NCI-H2196 (cell line): ENCODE data around the gene FRG2B.
"Not testable (repeated sequence)": the region's sequence is repeated elsewhere in the genome, so short reads cannot be mapped to it uniquely, and the experiment has no call there.

ENCODE experiments used
- DNase-seq: peaks from one replicate; lab custom pipeline; 2025; ENCODE audit not compliant: unreplicated experiment; lab: John Stamatoyannopoulos, UW

Gene FRG2B

DNA sequence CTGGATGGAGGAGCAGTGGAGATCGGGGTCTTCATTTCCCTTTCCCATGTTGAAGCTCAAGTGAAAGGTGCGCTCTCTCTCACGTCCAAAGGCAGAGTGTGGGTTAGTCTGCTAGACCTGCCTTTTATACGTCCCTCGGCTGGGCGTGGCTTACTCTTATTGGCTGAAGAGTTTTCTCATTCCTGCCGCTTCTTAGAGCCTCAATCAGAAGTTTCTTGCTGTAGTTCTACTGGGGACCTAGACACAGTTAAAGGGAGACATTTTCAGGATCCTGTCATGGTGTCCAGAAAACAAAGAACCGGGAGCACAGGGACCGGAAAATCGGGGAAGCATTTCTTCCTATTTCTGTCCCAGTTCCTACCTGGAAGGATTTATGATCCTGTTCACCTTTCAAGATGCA is at the start of gene FRG2B:
FRG2B (minus strand) TSS at position 101 of the 400 bp plus-strand sequence; CDS start at position 48, 53 bp downstream.
- DNase-seq: not testable (repeated sequence)

- not testable (repeated sequence) for DNase-seq
These were observed 40.9 kb upstream of the FRG2B start for GRCh38 chr10:133667446-133667845.

DNA sequence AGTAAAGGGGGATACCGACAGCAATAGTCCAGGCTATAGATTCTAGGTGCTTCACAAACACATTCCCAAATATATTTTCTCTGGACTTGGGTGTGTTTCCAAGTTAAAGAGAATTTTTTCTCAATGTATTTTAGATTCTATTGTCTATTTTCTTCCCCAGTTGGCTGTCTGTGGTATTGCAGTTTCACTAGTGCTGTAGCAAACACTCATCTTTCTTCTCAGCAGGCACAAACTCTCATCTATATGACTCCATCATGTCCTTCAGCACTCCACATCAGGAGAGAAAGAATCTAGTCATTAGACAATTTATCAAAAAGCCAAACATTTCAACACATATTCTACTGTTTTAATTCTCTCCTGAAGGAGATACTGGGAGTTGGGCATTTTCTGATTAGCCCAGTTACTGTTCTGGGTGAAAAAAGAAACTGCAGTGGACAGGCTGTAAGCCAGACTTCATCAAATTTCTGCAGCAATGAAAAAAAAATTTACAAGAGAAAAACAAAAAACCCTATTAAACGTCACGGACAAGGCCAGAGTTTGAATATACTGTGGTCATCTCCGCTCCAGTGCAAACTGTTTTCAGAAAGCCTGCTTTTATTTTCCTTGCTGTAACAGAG is 37.1 kb upstream of the FRG2B start:
- not testable (repeated sequence) for DNase-seq

DNA sequence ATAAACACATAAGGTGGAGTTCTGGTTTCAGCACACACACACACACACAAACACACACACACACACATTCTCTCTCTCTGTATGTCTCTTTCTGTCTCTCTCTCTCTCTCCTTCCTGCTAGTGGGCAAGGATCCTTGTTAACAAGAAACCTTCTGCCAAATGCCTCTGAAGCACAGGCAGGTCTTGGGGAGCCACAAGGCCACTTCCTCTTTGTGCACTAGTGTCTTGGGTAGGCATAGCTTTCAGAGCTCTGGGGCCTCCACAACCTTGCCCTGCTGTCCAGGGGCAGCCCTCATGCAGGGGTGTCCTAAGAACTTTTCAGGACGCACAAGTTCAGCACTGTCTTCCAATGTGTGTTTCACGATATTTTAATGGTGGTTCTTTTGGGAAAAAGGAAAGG is 34.5 kb upstream of the FRG2B start:
- not testable (repeated sequence) for DNase-seq

DNA sequence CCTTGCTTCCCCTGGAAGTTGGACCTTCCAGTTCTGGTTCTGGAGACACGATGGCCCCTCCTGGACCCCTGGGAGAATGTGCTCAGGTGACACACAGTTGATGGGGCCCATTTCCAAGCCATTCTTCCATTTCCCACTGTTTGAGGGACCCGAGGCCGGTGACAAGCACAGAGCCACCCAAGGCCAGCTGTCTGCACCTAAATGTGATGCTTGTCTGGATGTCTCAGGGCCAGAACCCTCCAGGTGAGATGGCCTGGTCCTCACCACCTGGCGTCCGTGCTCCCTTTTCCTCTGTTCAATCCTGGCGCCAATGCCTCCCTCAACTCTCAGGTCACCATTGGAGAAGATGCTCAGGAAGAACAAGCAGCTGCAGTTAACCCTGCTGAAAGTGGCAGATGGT is 33.9 kb upstream of the FRG2B start:
- not testable (repeated sequence) for DNase-seq

DNA sequence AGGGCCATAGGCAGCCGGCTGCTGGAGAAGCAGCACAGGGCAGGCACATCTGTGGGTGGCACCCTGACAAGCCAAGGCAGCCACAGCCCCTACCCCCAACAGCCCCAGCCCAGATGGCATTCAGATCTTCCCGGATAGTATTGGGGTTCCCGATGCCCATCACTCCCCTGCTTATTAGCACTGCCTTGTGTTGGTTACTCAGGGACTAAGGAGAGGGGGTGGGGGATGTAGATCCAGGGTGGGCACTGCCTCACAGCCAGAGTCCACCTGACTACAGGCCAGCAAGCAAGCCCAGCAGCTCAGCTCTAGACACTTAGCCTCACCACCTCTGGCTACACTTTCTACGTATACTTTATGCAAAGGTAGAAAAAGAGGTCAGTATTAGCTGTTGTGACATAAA is 30.7 kb upstream of the FRG2B start:
- DNase-seq: not testable (repeated sequence)

GRCh38 chr10:133648872-133649455 is 22.4 kb upstream of the FRG2B start:
- not testable (repeated sequence) for DNase-seq

GRCh38 chr10:133647075-133647748 is 20.6 kb upstream of the FRG2B start:
- DNase-seq: not testable (repeated sequence)

- not testable (repeated sequence) for DNase-seq
These were observed 11.2 kb upstream of the FRG2B start for GRCh38 chr10:133637846-133638235.

GRCh38 chr10:133637202-133637845 is 10.7 kb upstream of the FRG2B start:
- not testable (repeated sequence) for DNase-seq

DNA sequence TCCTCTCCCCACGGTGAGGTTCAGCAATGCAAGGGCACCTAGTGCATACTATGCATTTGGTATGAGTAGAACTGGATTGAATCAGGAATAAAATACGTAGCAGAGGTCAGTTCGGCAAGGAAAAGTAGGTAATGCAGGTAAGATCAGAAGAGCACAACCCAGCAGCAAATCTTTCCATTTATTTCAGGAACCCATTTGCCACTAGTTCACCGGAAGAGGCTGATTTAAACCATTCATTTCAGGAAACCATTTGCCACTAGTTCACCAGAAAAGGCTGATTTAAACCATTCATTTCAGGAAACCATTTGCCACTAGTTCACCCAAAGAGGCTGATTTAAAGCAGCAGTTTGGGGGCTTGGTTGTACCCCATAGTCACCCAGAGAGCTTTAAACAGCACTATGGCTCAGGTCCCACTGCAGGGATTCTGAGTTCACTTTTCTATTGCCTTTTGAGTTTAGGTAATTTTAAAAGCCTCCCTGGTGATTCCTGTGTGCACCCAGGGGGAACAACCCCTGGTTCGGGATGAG is 4.2 kb upstream of the FRG2B start:
- DNase-seq: not testable (repeated sequence)

DNA sequence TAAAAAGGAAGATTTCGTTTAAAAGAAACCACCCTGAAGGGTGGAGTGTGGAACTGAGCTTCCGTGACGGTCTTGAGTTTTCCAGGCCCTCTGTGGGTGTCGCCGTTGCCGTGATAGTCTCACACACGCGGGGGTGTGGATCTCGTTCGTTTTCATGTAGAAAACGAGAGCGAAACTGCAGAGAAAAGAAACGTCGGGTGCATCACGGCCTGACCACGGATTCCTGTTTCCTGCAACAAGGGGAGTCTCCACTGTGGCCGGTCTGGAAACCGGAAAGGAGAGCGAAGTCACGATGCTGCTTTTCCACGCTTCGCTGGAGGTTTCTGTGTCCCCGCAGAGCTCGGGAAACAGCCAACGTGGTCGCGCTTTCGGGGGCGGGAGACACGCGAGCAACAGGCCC is 4.1 kb downstream of the FRG2B start:
- not testable (repeated sequence) for DNase-seq

- no peak for DNase-seq
These were observed 7.7 kb downstream of the FRG2B start for GRCh38 chr10:133618851-133619250.

DNA sequence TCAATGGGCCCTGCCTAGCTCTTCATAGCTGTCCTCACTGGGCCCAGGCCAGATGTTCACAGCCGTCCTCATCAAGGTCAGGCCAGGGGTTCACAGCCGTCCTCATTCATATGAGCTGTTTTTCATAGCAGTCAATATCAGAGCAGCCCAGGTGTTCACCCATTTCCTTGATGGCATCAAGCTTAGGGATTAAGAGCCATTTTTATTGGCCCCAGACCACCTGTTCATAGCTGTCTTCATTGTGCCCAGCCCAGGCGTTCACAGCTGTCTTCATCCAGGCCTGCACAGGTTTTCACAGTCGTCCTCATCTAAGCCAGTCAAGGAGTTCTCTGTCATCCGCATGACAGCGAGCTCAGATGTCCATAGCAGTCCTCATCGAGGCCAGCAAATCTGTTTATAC is 9.4 kb downstream of the FRG2B start:
- no peak for DNase-seq

DNA sequence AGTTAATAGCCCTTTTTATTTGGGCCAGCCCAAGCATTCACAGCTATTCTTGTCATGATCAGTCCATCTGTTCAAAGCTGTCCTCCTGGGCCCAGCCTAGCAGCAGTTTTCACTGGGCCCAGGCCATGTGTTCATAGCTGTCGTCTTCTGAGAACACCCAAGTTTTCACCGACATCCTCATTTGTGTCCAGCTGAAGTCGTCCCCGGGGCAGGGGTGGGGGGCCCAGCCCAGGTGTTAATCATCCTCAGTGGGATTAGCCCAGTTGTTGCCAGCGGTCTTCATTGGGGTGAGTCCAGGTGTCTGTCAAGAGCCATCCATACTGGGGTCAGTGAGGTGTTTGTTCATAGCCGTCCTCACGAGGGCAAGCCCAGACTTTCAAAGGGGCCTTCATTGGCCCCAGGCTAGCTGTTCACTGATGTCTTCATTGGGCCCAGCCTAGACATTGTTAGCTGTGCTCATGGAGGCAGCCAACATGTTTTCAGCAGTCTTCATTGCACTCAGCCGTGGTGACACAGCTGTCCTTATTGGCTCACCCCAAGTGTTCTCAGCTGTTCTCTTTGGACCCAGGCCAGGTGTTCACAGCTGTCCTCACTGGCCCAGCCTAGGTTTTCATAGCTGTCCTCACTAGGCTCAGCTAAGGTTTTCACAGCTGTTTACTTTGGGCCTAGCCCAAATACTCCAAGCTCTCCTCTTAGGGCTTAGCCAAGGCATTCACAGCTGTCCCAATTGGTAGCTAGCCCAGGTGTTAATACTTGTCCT is 10.0 kb downstream of the FRG2B start:
- DNase-seq: peak; percentile 2

GRCh38 chr10:133614830-133615580 is 11.6 kb downstream of the FRG2B start:
- DNase-seq: no peak

DNA sequence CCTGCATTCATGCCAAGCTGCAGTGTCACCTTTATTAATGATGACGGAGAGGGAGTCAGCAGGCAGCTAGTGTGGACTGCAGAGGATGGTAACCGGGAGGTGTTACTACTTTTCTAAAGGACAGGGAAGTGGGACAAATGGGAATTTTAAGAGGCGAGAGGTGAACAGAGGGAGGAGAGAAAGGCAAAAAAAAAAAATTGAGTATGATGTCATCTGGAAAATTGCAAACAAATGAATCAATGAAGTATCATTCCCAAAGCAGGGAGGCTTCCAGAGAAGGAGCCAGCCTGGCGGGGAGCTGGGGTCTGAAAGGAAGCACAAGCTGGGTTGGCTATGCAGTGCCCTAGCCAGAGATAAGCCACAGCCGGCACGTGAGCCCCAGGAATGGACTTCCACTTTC is 12.9 kb downstream of the FRG2B start:
- no peak for DNase-seq

DNA sequence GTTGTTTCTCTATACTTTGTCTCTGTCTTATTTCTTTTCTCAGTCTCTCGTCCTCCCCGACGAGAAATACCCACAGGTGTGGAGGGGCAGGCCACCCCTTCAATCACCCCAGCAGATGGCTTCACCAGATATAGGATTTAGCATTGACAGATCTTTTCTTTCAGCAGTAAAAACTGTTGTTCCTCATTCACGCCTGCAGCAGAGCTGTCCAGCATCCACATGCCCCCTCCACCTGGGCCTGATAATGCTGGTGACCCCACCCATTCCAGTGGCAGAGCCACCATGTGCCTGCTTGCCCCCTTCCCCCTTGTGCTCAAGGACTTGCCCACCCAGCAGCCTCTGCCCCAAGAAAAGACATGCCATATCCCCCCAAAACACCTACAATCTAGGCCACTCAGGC is 15.5 kb downstream of the FRG2B start:
- DNase-seq: no peak

GRCh38 chr10:133608855-133609254 is 17.7 kb downstream of the FRG2B start:
- DNase-seq: peak; percentile 9

DNA sequence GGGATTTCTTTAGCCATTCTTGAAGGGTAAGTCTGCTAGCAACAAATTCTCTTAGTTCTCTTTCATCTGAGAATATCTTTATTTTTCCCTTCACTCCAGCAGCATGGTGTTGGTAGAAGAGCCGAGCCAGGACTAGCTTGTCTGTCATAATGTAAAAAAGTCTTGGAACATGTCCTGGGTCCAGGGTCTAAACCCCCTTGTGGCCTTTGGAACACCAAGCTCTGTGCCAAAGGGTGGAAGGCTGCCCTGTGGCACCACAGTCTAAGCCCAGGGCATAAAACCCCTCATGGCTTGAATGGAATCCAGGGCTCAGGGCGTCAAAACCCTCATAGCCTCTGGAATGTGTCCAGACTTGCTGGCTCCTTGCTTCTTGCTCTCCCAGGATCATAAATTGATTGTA is 23.2 kb downstream of the FRG2B start:
- not testable (repeated sequence) for DNase-seq
